Kidney (tissue), 14 donors: ENCODE results near the gene MED13L. TPM values are rescaled to one million over a fixed set of nuclear protein-coding genes. Genes with fewer than 3 reads are reported as not detected.
"Not testable (repeated sequence)": the region's sequence is repeated elsewhere in the genome, so short reads cannot be mapped to it uniquely, and the experiment has no call there.

Experiments used
- DNase-seq, 5 donors: peaks; one replicate each; pipeline ENCODE4 v3.0.0-alpha.2; 2013 to 2020
- FAIRE-seq: peaks from 2 replicates; lab custom pipeline; 2012; peaks lifted over from hg19 to GRCh38; lab: Jason Lieb, UNC
- H3K27ac ChIP-seq, 2 donors: one replicate each; pipeline ENCODE4 v1.7.0; 2013; ENCODE audit warnings: low read depth in 2 of 2, low read length in 2 of 2, inconsistent platforms in 1 of 2
- H3K27me3 ChIP-seq: one replicate; pipeline ENCODE4 v1.7.1; 2013; ENCODE audit warnings: low read length, inconsistent platforms; ENCODE audit not compliant: control insufficient read depth, insufficient read depth
- H3K36me3 ChIP-seq, 3 donors: one replicate each; pipeline versions ENCODE4 v1.7.0 to v1.7.1; 2013; ENCODE audit warnings: low read length in 3 of 3, control low read depth in 1 of 3, inconsistent platforms in 1 of 3; ENCODE audit not compliant: insufficient read depth in 3 of 3, control insufficient read depth in 2 of 3
- H3K4me1 ChIP-seq, 3 donors: one replicate each; pipeline versions ENCODE4 v1.7.0 to v1.7.1; 2013; ENCODE audit warnings: low read length in 3 of 3, inconsistent platforms in 1 of 3, low read depth in 1 of 3; ENCODE audit not compliant: control insufficient read depth in 2 of 3, insufficient read depth in 2 of 3
- H3K4me3 ChIP-seq, 3 donors: one replicate each; pipeline versions ENCODE4 v1.7.0 to v1.8.1; 2013; ENCODE audit warnings: low read length in 3 of 3, control low read depth in 1 of 3, inconsistent platforms in 1 of 3
- H3K9ac ChIP-seq, 3 donors: one replicate each; pipeline versions ENCODE4 v1.7.0 to v1.7.1; 2013; ENCODE audit warnings: low read length in 3 of 3, control low read depth in 1 of 3, inconsistent platforms in 1 of 3
- H3K9me3 ChIP-seq, 3 donors: one replicate each; pipeline versions ENCODE4 v1.7.0 to v1.7.1; 2013; ENCODE audit warnings: low read length in 3 of 3, control low read depth in 1 of 3, inconsistent platforms in 1 of 3; ENCODE audit not compliant: control insufficient read depth in 2 of 3, insufficient read depth in 1 of 3
- CTCF ChIP-seq: IDR thresholded peaks from 3 replicates; pipeline ENCODE4 v1.5.1; 2012; ENCODE audit warnings: mild to moderate bottlenecking, moderate library complexity, borderline replicate concordance; ENCODE audit not compliant: insufficient read depth; ENCODE audit errors: extremely low read depth
- intact Hi-C: fragments of 100-400 bp; cut with DNase I; formaldehyde crosslinking; loops from one replicate; pipeline ENCODE4 v1.11.1; 2022
- polyA plus RNA-seq: library from polyadenylated mRNA; stranded (reverse); fragments of 350-450 nt; fragmentation: Illumina TruSeq; extraction: RNeasy Lipid Tissue Mini Kit (QIAGEN cat#74804); gene quantifications from one replicate; pipeline ENCODE4 v1.2.3, GENCODE V29; 2014; ENCODE audit warnings: low read depth, low replicate concordance; ENCODE audit not compliant: insufficient read depth
- total RNA-seq: library from RNA; stranded (reverse); fragmentation: NEBNext Ultra II Directional; extraction: Animal tissue kit (Norgen Biotek cat#: 25700); gene quantifications from one replicate; pipeline ENCODE4 v1.2.1, GENCODE V29; 2021
- donor health status: control.
- donor health status: control.
- donor health status: control.
- donor health status: control.
- donor health status: control.
- donor health status: DM: yes; HTN: yes; CAD: no.
- donor health status: Normal renal cell carcinoma (clear cell type).

Gene MED13L
- total and polyA plus RNA-seq, 2 donors from 2014 or later = 7.1 to 153 TPM

GRCh38 chr12:115979851-115980250 lies 297.6 kb downstream of the MED13L start:
- H3K27me3 ChIP-seq = no peaks in the 10 kb centered on the region
- no peaks in the 10 kb centered on the region for H3K4me1 ChIP-seq
- no peak overlapping the region for H3K4me3 ChIP-seq
- H3K9ac ChIP-seq = no peak overlapping the region
- no peak for TF ChIP-seq CTCF
- H3K9me3 ChIP-seq = no peaks in the 10 kb centered on the region
- intact Hi-C loops = no loop called here
- DNase-seq (no peak), FAIRE-seq (no peak)
- no peak overlapping the region for H3K27ac ChIP-seq
- peaks cover 5 to 20% (median 16%) of the 10 kb centered on the region in 3 donors for H3K36me3 ChIP-seq

GRCh38 chr12:115979351-115979750 lies 298.1 kb downstream of the MED13L start:
- no peaks in the 10 kb centered on the region for H3K4me1 ChIP-seq
- no peak overlapping the region for H3K9ac ChIP-seq
- intact Hi-C loops = no loop called here

GRCh38 chr12:115976829-115977228 lies 300.7 kb downstream of the MED13L start:
- FAIRE-seq, H3K9ac ChIP-seq, H3K27me3 ChIP-seq, H3K27ac ChIP-seq, H3K4me1 ChIP-seq, H3K4me3 ChIP-seq, H3K9me3 ChIP-seq, DNase-seq, intact Hi-C loops: not testable (repeated sequence)
- H3K36me3 ChIP-seq = peaks cover 2 to 20% (median 20%) of the 10 kb centered on the region in 3 donors

More at GRCh38 chr12:115979351-115979750, 298.1 kb downstream of the MED13L start:
- peaks cover 5 to 22% (median 18%) of the 10 kb centered on the region in 3 donors for H3K36me3 ChIP-seq
- no peak for TF ChIP-seq CTCF
- H3K4me3 ChIP-seq = no peak overlapping the region
- DNase-seq = no peak
- no peaks in the 10 kb centered on the region for H3K9me3 ChIP-seq
- H3K27ac ChIP-seq = no peak overlapping the region
- H3K27me3 ChIP-seq = no peaks in the 10 kb centered on the region
- FAIRE-seq = no peak

GRCh38 chr12:115975411-115975810 lies 302.1 kb downstream of the MED13L start:
- peaks cover 3 to 30% (median 27%) of the 10 kb centered on the region in 3 donors for H3K36me3 ChIP-seq
- no peaks in the 10 kb centered on the region for H3K4me1 ChIP-seq
- H3K27me3 ChIP-seq = no peaks in the 10 kb centered on the region
- H3K4me3 ChIP-seq = no peak overlapping the region
- H3K9ac ChIP-seq = no peak overlapping the region
- H3K27ac ChIP-seq = no peak overlapping the region
- H3K9me3 ChIP-seq = no peaks in the 10 kb centered on the region
- intact Hi-C loops = no loop called here
- DNase-seq (no peak), FAIRE-seq (no peak)
- TF ChIP-seq CTCF = no peak
